Testis (tissue), 3 donors: Measurements from ENCODE around the gene DET1. TPM values are rescaled to one million over a fixed set of nuclear protein-coding genes. Genes with fewer than 3 reads are reported as not detected.

Experiments used
- DNase-seq: peaks from one replicate; pipeline ENCODE4 v3.0.0-alpha.2; 2019
- H3K27ac ChIP-seq, 2 donors: fragments of 200-600 bp; sonication (generic); one replicate each; pipeline ENCODE4 v1.5.1; 2019
- H3K27me3 ChIP-seq: fragments of 200-600 bp; sonication (generic); one replicate; pipeline ENCODE4 v1.5.1; 2019
- H3K36me3 ChIP-seq: fragments of 200-600 bp; sonication (generic); one replicate; pipeline ENCODE4 v1.5.1; 2017; ENCODE audit warnings: low read depth; ENCODE audit errors: missing control alignments
- H3K4me1 ChIP-seq: fragments of 200-600 bp; sonication (generic); one replicate; pipeline ENCODE4 v1.5.1; 2019
- H3K4me3 ChIP-seq, 2 donors: fragments of 200-600 bp; sonication (generic); one replicate each; pipeline ENCODE4 v1.5.1; 2017 to 2019
- H3K9me3 ChIP-seq: fragments of 200-600 bp; sonication (generic); one replicate; pipeline ENCODE4 v1.5.1; 2017
- CTCF ChIP-seq, 3 experiments: fragments of 450-650 bp in 2 of 3; fragments of 200-600 bp in 1 of 3; sonication (generic) in 1 of 3; IDR thresholded peaks; one replicate each; pipeline ENCODE4 v1.5.1; 2016 to 2019; ENCODE audit warnings: antibody characterized with exemption in 3 of 3, mild to moderate bottlenecking in 2 of 3, moderate library complexity in 1 of 3
- POLR2A ChIP-seq: fragments of 450-650 bp; IDR thresholded peaks from one replicate; pipeline ENCODE4 v1.6.1; 2017; ENCODE audit warnings: antibody characterized with exemption, mild to moderate bottlenecking, moderate library complexity
- WGBS, 2 donors: methylation state at CpG; one replicate each; pipeline ENCODE4 v1.1.5; 2018; 5-methylcytosine and 5-hydroxymethylcytosine counted together
- intact Hi-C: fragments of 100-400 bp; cut with DNase I; formaldehyde crosslinking; loops from one replicate; pipeline ENCODE4 v1.15.1; 2023; ENCODE audit warnings: low total_unique reads
- polyA plus RNA-seq: library from polyadenylated mRNA; stranded (reverse); fragments of 350-450 nt; fragmentation: Illumina TruSeq; extraction: RNeasy Lipid Tissue Mini Kit (QIAGEN cat#74804); gene quantifications from one replicate; pipeline ENCODE4 v1.2.3, GENCODE V29; 2014; ENCODE audit warnings: low read depth, low replicate concordance; ENCODE audit not compliant: insufficient read depth
- small RNA-seq, 2 donors: library from RNA; depleted of rRNA; stranded (forward); fragments of <200 nt; gene quantifications; one replicate each; pipeline ENCODE3, GENCODE V24; 2016
- total RNA-seq, 2 donors: library from RNA; depleted of rRNA; stranded (reverse); fragments of >200 nt; gene quantifications; one replicate each; pipeline ENCODE4 v1.2.3, GENCODE V29; 2016

DET1 gene
- total and polyA plus RNA-seq, 3 donors from 2014 or later, result 4.4 to 14.4 (median 10.3) TPM

GRCh38 chr15:88467935-88468528 lies 78.4 kb downstream of the DET1 start:
- Histone ChIP-seq H3K4me1 (peaks cover 17% of the 10 kb centered on the region), H3K27ac (peak overlapping the region; percentile 75 to 90), H3K9me3 (no peaks in the 10 kb centered on the region), H3K4me3 (peak overlapping the region; percentile 67 to 85), H3K36me3 (no peaks in the 10 kb centered on the region), H3K27me3 (no peaks in the 10 kb centered on the region)
- TF ChIP-seq POLR2A, result no peak
- no peak for TF ChIP-seq CTCF (IDR thresholded peaks at IDR 0.05)
- DNase-seq, result no peak
- intact Hi-C loops, result no loop called here
- 1% methylated on average over 13 to 17 of the region's 17 CpGs for WGBS, 2 donors

DNA sequence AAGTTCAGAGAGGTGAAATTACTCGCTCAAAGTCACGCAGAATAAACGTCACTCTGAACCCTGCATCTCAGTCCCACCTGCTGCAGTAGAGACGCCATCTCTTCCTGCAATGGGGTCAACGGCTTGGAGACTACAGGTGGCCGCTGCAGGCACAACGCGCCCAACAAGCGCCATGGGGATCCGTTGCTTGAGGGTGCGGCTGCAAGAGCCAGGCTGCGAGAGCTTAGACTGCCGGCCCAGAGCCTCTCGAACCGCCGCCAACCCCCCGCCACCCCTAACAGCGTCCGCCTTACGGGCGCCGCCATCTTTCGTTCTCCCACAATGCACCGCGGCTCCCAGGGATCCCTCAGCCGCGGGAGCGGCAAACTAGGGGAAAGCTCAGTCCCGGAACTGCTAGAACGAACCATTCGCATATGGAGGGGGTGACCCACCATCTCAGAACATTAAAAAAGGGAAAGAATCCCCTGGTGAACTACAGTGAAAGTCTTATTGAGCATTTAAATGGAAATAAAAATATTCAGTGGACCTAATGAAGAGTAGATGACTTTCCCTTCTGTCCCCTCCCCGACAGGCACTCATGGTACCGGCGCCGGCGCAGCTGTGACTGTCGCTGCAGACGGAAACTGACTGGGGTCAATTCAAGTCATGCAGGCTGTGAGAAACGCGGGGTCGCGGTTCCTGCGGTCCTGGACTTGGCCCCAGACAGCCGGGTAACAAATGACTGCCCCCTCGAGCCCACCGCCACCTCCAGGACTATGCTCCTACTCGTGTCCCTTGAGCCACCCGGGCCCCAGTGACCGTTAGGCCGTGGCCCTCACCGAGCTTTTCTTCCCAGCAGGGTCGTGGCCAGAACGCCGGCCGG lies 79.2 kb downstream of the DET1 start, which contains the start of the genes MRPL46 and MRPS11:
Gene MRPL46, minus strand, starts transcription at position 316 of the 862 bp plus-strand sequence. Its CDS starts 11 bp downstream, at position 305.
Gene MRPS11, plus strand, starts transcription at position 636 of the 862 bp plus-strand sequence. Its CDS starts 10 bp downstream, at position 646.
- Histone ChIP-seq H3K4me3 (peak within 1 kb of the TSS; percentile 67 to 85), H3K9me3 (no peaks in the 10 kb centered on the region), H3K27ac (peak within 1 kb of the TSS; percentile 75 to 90), H3K4me1 (peaks cover 17% of the 10 kb centered on the region), H3K27me3 (no peaks in the 10 kb centered on the region), H3K36me3 (no peaks in the 10 kb centered on the region)
- intact Hi-C loops, result no loop called here
- WGBS, 2 donors, result 0% methylated on average over 17 to 53 of the region's 55 CpGs
- peak; percentile 94 for DNase-seq
- TF ChIP-seq POLR2A (no peak), CTCF (IDR thresholded peaks at IDR 0.05) (no peak)

DNA sequence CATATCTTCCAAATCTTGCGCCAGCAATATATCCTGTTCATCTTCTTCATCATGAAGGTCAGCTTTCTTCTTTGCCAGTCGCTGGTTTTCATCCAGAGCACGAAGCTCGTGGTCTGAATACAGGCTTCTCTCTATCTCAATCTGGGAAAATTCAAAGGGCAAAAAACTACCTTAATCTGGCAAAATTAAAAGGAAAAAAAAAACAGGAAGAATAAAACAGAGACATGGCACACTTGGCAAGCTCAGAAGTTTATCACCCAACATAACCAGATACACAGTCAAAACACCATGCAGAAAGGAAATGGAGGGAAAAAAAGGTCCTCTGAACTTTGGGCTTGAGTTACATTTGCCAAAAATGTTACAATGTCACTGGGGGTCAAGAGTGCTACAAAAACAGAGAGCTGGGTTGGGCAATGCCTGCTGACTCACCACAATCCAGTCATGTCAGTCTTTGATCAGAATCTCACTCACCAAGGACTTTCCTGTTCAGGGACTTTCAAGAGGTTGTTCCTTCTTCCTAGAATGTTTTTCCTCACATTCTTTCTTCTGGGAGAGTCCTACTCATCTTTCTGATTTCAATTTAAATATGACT lies 80.8 kb downstream of the DET1 start:
- Histone ChIP-seq H3K36me3 (no peaks in the 10 kb centered on the region), H3K4me3 (no peak overlapping the region), H3K4me1 (peaks cover 17% of the 10 kb centered on the region), H3K27me3 (no peaks in the 10 kb centered on the region), H3K9me3 (no peaks in the 10 kb centered on the region), H3K27ac (no peak overlapping the region)
- intact Hi-C loops, result no loop called here
- TF ChIP-seq POLR2A (no peak), CTCF (IDR thresholded peaks at IDR 0.05) (no peak)
- WGBS, 2 donors, result 84 to 92% methylated on average over 4 of the region's 4 CpGs
- DNase-seq, result no peak

GRCh38 chr15:88463870-88464532 lies 82.5 kb downstream of the DET1 start:
- Histone ChIP-seq H3K9me3 (no peaks in the 10 kb centered on the region), H3K36me3 (no peaks in the 10 kb centered on the region), H3K27ac (no peak overlapping the region), H3K4me3 (no peak overlapping the region), H3K27me3 (no peaks in the 10 kb centered on the region), H3K4me1 (peaks cover 17% of the 10 kb centered on the region)
- 56 to 64% methylated on average over 2 of the region's 2 CpGs for WGBS, 2 donors
- DNase-seq, result no peak
- intact Hi-C loops, result no loop called here
- TF ChIP-seq CTCF (IDR thresholded peaks at IDR 0.05), result no peak

Small RNA genes within 50 kb of the gene (small RNA-seq; reads per million reads assigned to genes)
- 0 reads per million in 2 donors for gene AC013489.2

Other genes starting within 250 kb of the DET1 start
- 10 to 100 TPM; 36.9 to 38.4 TPM for gene MRPL46, start 79.3 kb downstream of the DET1 start, total RNA-seq
- 65.0 TPM for gene MRPL46, start 79.3 kb downstream of the DET1 start, polyA plus RNA-seq
- gene MRPS11, start 79.0 kb downstream of the DET1 start, total RNA-seq, result 10 to 100 TPM; 33.2 to 33.9 TPM
- gene MRPS11, start 79.0 kb downstream of the DET1 start, polyA plus RNA-seq, result 82.4 TPM
- 10 to 100 TPM; 31.0 to 32.9 TPM for gene AEN, start 74.7 kb upstream of the DET1 start, total RNA-seq
- 22.5 TPM for gene AEN, start 74.7 kb upstream of the DET1 start, polyA plus RNA-seq
- gene ISG20, start 92.3 kb upstream of the DET1 start, total RNA-seq, result 1 to 10 TPM; 6.8 to 8.7 TPM
- 17.0 TPM for gene ISG20, start 92.3 kb upstream of the DET1 start, polyA plus RNA-seq